Tibial artery (tissue), 4 donors: ENCODE measurements around the gene MON1B.
A peak's percentile ranks its signal among the peaks of the same experiment; 100 is the strongest.
"Not testable (repeated sequence)": the region's sequence is repeated elsewhere in the genome, so short reads cannot be mapped to it uniquely, and the experiment has no call there.

ENCODE experiments used
- DNase-seq, 2 donors: peaks; one replicate each; pipeline ENCODE4 v3.0.0-alpha.2; 2019
- H3K27ac ChIP-seq, 2 donors: fragments of 200-600 bp; sonication (generic) in 1 of 2; 1 replicate in 1 of 2; 2 replicates in 1 of 2; pipeline ENCODE4 v1.5.1; 2018 to 2019; ENCODE audit warnings: mild to moderate bottlenecking in 1 of 2
- H3K27me3 ChIP-seq, 2 donors: fragments of 200-600 bp; sonication (generic) in 1 of 2; one replicate each; pipeline versions ENCODE4 v1.5.1 to v1.6.0; 2016 to 2019
- H3K36me3 ChIP-seq, 3 donors: fragments of 200-600 bp; sonication (generic) in 2 of 3; one replicate each; pipeline ENCODE4 v1.5.1; 2016 to 2019; ENCODE audit warnings: mild to moderate bottlenecking in 2 of 3
- H3K4me1 ChIP-seq, 4 donors: fragments of 200-600 bp; sonication (generic) in 2 of 4; 1 replicate in 3 of 4; 2 replicates in 1 of 4; pipeline ENCODE4 v1.5.1; 2016 to 2019
- H3K4me3 ChIP-seq, 2 donors: fragments of 200-600 bp; sonication (generic) in 1 of 2; 1 replicate in 1 of 2; 2 replicates in 1 of 2; pipeline ENCODE4 v1.5.1; 2018 to 2019; ENCODE audit warnings: mild to moderate bottlenecking in 2 of 2
- H3K9me3 ChIP-seq, 3 donors: fragments of 200-600 bp; sonication (generic) in 1 of 3; one replicate each; pipeline ENCODE4 v1.5.1; 2016 to 2019
- intact Hi-C: fragments of 100-400 bp; cut with DNase I; formaldehyde crosslinking; loops from one replicate; pipeline ENCODE4 v1.15.0; 2023; ENCODE audit warnings: low total_unique reads
- TF ChIP-seq, protein P1 (sequence below), 2 experiments: fragments of 200-600 bp in 1 of 2; fragments of 450-650 bp in 1 of 2; IDR thresholded peaks; one replicate each; pipeline ENCODE4 v1.5.1; 2017 to 2019; ENCODE audit warnings: antibody characterized with exemption in 2 of 2, mild to moderate bottlenecking in 1 of 2, moderate library complexity in 1 of 2

Gene MON1B

DNA sequence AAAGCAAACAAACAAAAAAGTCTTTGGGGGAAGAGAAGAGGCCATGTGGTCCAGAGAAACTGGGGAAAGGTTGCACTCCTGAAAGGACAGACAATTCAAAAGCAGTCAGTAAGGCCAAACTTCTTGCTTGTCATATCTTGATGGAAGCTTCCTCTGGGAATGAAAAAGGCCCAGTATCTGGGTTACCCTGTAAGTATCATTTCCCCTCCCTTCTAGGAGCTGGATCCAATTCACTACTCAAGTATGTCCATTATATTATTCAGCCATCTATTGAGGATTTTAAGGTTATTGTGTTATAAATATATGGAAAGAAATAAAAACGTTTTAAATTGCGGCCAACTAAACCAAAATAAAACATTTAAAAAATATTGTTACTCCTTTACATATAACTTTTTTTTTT, 26.0 kb upstream of the MON1B start:
- H3K27me3 ChIP-seq: peaks cover 0 to 25% of the 10 kb centered on the region in 2 donors
- intact Hi-C loops: no loop called here
- TF ChIP-seq, protein P1, sequence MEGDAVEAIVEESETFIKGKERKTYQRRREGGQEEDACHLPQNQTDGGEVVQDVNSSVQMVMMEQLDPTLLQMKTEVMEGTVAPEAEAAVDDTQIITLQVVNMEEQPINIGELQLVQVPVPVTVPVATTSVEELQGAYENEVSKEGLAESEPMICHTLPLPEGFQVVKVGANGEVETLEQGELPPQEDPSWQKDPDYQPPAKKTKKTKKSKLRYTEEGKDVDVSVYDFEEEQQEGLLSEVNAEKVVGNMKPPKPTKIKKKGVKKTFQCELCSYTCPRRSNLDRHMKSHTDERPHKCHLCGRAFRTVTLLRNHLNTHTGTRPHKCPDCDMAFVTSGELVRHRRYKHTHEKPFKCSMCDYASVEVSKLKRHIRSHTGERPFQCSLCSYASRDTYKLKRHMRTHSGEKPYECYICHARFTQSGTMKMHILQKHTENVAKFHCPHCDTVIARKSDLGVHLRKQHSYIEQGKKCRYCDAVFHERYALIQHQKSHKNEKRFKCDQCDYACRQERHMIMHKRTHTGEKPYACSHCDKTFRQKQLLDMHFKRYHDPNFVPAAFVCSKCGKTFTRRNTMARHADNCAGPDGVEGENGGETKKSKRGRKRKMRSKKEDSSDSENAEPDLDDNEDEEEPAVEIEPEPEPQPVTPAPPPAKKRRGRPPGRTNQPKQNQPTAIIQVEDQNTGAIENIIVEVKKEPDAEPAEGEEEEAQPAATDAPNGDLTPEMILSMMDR (IDR thresholded peaks at IDR 0.05): no peak
- H3K36me3 ChIP-seq: no peaks in the 10 kb centered on the region
- H3K27ac ChIP-seq: no peak overlapping the region
- no peak for DNase-seq
- no peaks in the 10 kb centered on the region for H3K9me3 ChIP-seq
- no peak overlapping the region for H3K4me3 ChIP-seq
- no peaks in the 10 kb centered on the region for H3K4me1 ChIP-seq

DNA sequence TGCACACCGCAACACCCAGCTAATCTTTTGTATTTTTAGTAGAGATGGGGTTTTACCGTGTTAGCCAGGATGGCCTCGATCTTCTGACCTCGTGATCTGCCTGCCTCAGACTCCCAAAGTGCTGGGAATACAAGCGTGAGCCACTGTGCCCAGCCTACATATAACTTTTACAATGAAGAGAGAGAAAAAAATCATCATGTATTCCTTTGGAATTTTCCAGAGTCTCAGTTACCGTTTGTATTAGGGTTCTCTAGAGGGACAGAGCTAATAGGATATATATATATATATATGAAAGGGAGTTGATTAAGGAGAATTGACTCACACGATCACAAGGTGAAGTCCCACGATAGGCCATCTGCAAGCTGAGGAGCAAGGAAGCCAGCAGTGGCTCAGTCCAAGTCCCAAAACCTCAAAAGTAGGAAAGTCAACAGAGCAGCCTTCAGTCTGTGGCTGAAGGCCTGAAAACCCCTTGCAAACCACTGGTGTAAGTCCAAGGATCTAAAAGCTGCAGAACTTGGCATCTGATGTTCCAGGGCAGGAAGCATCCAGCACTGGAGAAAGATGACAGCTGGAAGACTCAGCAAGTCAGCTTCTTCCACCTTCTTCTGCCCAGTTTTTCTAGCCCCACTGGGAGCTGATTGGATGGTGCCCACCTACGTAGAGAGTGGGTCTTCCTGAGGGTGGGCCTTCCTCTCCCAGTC, 25.3 kb upstream of the MON1B start:
- DNase-seq, intact Hi-C loops: not testable (repeated sequence)

DNA sequence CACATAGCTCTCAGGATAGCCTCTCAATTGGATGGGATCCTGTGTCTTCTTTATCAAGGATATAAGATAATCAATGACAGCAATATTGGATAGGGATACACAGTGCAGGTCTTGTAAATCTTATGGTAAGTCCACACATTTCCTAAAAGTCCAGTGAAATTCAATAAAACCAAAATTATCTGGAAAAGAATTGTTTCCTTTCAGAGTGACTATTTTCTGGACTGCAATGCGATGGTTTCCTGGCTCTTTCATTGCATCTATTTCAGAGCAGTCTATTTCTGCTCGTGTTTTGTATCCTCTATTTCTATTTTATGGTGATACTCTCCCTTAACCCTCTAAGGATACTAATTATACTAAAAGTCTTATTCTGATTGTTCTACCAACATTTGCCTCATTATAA, 24.3 kb upstream of the MON1B start:
- no peak for DNase-seq
- Histone ChIP-seq H3K27me3 (peaks cover 0 to 33% of the 10 kb centered on the region in 2 donors), H3K4me1 (no peaks in the 10 kb centered on the region), H3K36me3 (no peaks in the 10 kb centered on the region), H3K27ac (no peak overlapping the region), H3K4me3 (no peak overlapping the region), H3K9me3 (no peaks in the 10 kb centered on the region)
- TF ChIP-seq, protein P1 (IDR thresholded peaks at IDR 0.05): no peak
- intact Hi-C loops: no loop called here

More for the DNA sequence above, 25.3 kb upstream of the MON1B start:
- H3K4me1 ChIP-seq, H3K4me3 ChIP-seq, H3K27ac ChIP-seq, H3K36me3 ChIP-seq, H3K9me3 ChIP-seq: not testable (repeated sequence)
- H3K27me3 ChIP-seq: peaks cover 0 to 31% of the 10 kb centered on the region in 2 donors

DNA sequence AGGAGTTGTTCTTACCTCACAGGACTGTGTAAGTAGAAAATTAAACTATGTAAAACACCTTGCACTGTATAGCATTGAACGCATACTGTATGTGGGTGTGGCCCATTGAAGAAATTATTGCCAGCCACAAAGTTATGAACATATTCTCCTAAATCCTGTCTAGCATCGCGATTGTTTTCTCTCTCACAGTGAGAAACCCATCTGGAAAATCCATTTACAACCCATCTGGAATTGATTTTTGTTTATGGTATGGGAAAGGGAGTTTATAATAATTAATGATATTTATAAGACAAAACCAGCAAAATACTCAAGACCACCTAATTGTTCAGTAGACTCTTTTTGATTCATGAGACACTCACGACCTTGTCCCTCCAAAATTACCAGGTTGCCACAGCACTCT, 22.1 kb upstream of the MON1B start:
- Histone ChIP-seq H3K4me1 (no peaks in the 10 kb centered on the region), H3K36me3 (no peaks in the 10 kb centered on the region), H3K4me3 (no peak overlapping the region), H3K27me3 (peaks cover 0 to 30% of the 10 kb centered on the region in 2 donors), H3K9me3 (no peaks in the 10 kb centered on the region), H3K27ac (no peak overlapping the region)
- intact Hi-C loops: no loop called here
- no peak for DNase-seq
- TF ChIP-seq, protein P1 (IDR thresholded peaks at IDR 0.05): no peak

DNA sequence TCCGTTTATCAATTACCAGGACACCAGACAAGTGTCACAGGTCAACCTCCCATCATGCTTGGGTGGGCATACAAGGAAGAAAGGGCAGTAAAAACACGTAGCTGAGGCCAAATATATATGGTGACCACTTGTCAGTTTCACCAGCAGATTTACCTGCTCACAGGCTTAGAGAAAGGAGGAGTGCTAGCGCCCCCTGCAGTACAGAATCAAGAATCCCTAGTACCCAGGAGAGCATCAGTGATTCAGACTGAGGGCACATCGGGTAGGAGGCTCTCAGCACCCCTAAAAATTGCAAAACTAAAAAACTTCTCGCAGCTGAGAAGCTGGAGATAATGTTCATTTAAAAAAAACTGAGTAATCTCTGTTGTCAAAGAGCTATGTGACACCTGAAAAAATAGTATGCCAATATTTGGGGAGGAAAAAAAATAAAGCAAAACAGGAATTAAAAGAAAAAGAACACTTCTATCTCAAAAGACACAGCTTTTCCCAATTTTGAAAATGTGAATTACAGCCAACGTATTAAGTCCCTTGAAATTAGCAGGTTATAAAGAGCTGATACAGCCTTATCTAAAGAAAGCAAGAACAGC, 21.2 kb upstream of the MON1B start:
- DNase-seq: no peak
- no peak overlapping the region for H3K27ac ChIP-seq
- intact Hi-C loops: no loop called here
- H3K4me3 ChIP-seq: no peak overlapping the region
- no peaks in the 10 kb centered on the region for H3K36me3 ChIP-seq
- no peaks in the 10 kb centered on the region for H3K4me1 ChIP-seq
- H3K27me3 ChIP-seq: peaks cover 0 to 35% of the 10 kb centered on the region in 2 donors
- TF ChIP-seq, protein P1 (IDR thresholded peaks at IDR 0.05): peak in 1 of 2 experiments; percentile 17
- H3K9me3 ChIP-seq: no peaks in the 10 kb centered on the region

DNA sequence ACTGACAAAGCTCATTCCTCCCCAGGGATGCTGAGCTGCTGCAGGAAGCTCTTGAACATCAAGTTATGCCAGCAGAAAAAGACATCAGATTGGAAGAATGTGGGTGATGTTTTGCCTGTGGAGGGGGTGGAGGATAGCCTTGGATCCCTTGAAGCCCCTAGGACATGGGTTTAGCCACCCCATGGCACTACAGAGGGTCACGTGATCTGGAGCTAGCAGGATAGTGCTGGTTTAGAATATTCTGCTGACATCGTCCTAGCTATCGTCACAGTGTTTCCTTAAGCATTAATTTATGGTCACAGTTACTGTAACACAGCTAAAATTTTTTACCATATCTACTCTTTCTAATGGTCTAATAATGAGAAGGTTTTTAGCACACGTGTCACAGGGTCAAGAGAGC, 20.2 kb upstream of the MON1B start:
- no peak overlapping the region for H3K4me3 ChIP-seq
- peaks cover 0 to 36% of the 10 kb centered on the region in 2 donors for H3K27me3 ChIP-seq
- TF ChIP-seq, protein P1 (IDR thresholded peaks at IDR 0.05): no peak
- no peaks in the 10 kb centered on the region for H3K4me1 ChIP-seq
- H3K9me3 ChIP-seq: no peaks in the 10 kb centered on the region
- intact Hi-C loops: no loop called here
- no peak for DNase-seq
- H3K27ac ChIP-seq: no peak overlapping the region
- no peaks in the 10 kb centered on the region for H3K36me3 ChIP-seq
